ENCODE results near the gene DPF3.

DPF3 gene

GRCh38 chr14:72701237-72701565 is 192.7 kb downstream of the DPF3 start:
- H3K4me2 ChIP-seq (ENCODE audit: low read length) = no peak overlapping the region
- H3F3A ChIP-seq (ENCODE audit: control insufficient read depth, insufficient read depth) = no peaks in the 10 kb centered on the region
- H3K27me3 ChIP-seq (ENCODE audit: control insufficient read depth, low read length) = no peaks in the 10 kb centered on the region
- no peaks in the 10 kb centered on the region for H3K36me3 ChIP-seq (ENCODE audit: control insufficient read depth, low read length)
- no peaks in the 10 kb centered on the region for H3K9me2 ChIP-seq (replicated peaks; ENCODE audit: control insufficient read depth, low read length)
- no peaks in the 10 kb centered on the region for H3K4me1 ChIP-seq (ENCODE audit: control insufficient read depth, low read length)
- no peak overlapping the region for H3K27ac ChIP-seq (ENCODE audit: low read depth, low read length)
- TF ChIP-seq CTCF (IDR thresholded peaks at IDR 0.05; ENCODE audit: low read depth, low read length, poor library complexity, severe bottlenecking) = no peak
- no peak for TF ChIP-seq EZH2phosphoT487 (IDR thresholded peaks at IDR 0.05; ENCODE audit: borderline replicate concordance, low read length)
- no peak overlapping the region for H3K4me3 ChIP-seq (ENCODE audit: low read length)
- no peaks in the 10 kb centered on the region for H3K79me2 ChIP-seq (ENCODE audit: control insufficient read depth, low read length)
- no peaks in the 10 kb centered on the region for H4K20me1 ChIP-seq (ENCODE audit: control insufficient read depth, insufficient read depth, low read depth, low read length)
- H3K9me3 ChIP-seq (ENCODE audit: control insufficient read depth, insufficient read depth, low read length) = no peaks in the 10 kb centered on the region

GRCh38 chr14:72700338-72701236 is 193.3 kb downstream of the DPF3 start:
- H3K9me3 ChIP-seq (ENCODE audit: control insufficient read depth, insufficient read depth, low read length) = no peaks in the 10 kb centered on the region
- H3F3A ChIP-seq (ENCODE audit: control insufficient read depth, insufficient read depth) = no peaks in the 10 kb centered on the region
- H3K4me2 ChIP-seq (ENCODE audit: low read length) = no peak overlapping the region

GRCh38 chr14:72699852-72700257 is 194.0 kb downstream of the DPF3 start:
- Histone ChIP-seq H3K27ac (ENCODE audit: low read depth, low read length) (no peak overlapping the region), H3K4me2 (ENCODE audit: low read length) (no peak overlapping the region), H3K4me3 (ENCODE audit: low read length) (no peak overlapping the region), H3K9me3 (ENCODE audit: control insufficient read depth, insufficient read depth, low read length) (no peaks in the 10 kb centered on the region), H3K36me3 (ENCODE audit: control insufficient read depth, low read length) (no peaks in the 10 kb centered on the region), H4K20me1 (ENCODE audit: control insufficient read depth, insufficient read depth, low read depth, low read length) (no peaks in the 10 kb centered on the region), H3K27me3 (ENCODE audit: control insufficient read depth, low read length) (no peaks in the 10 kb centered on the region), H3K4me1 (ENCODE audit: control insufficient read depth, low read length) (no peaks in the 10 kb centered on the region), H3F3A (ENCODE audit: control insufficient read depth, insufficient read depth) (no peaks in the 10 kb centered on the region), H3K79me2 (ENCODE audit: control insufficient read depth, low read length) (no peaks in the 10 kb centered on the region), H3K9me2 (replicated peaks; ENCODE audit: control insufficient read depth, low read length) (no peaks in the 10 kb centered on the region)
- TF ChIP-seq CTCF (IDR thresholded peaks at IDR 0.05; ENCODE audit: low read depth, low read length, poor library complexity, severe bottlenecking) (no peak), EZH2phosphoT487 (IDR thresholded peaks at IDR 0.05; ENCODE audit: borderline replicate concordance, low read length) (no peak)

More at GRCh38 chr14:72700338-72701236, 193.3 kb downstream of the DPF3 start:
- TF ChIP-seq EZH2phosphoT487 (IDR thresholded peaks at IDR 0.05; ENCODE audit: borderline replicate concordance, low read length) = no peak
- TF ChIP-seq CTCF (IDR thresholded peaks at IDR 0.05; ENCODE audit: low read depth, low read length, poor library complexity, severe bottlenecking) = no peak
- H3K9me2 ChIP-seq (replicated peaks; ENCODE audit: control insufficient read depth, low read length) = no peaks in the 10 kb centered on the region
- no peaks in the 10 kb centered on the region for H4K20me1 ChIP-seq (ENCODE audit: control insufficient read depth, insufficient read depth, low read depth, low read length)
- H3K27ac ChIP-seq (ENCODE audit: low read depth, low read length) = no peak overlapping the region
- no peak overlapping the region for H3K4me3 ChIP-seq (ENCODE audit: low read length)
- H3K27me3 ChIP-seq (ENCODE audit: control insufficient read depth, low read length) = no peaks in the 10 kb centered on the region
- H3K36me3 ChIP-seq (ENCODE audit: control insufficient read depth, low read length) = no peaks in the 10 kb centered on the region
- no peaks in the 10 kb centered on the region for H3K4me1 ChIP-seq (ENCODE audit: control insufficient read depth, low read length)
- no peaks in the 10 kb centered on the region for H3K79me2 ChIP-seq (ENCODE audit: control insufficient read depth, low read length)
